Measurements from ENCODE around the gene SASS6.

GRCh38 chr1:100131623-100132022 lies 1.1 kb downstream of the SASS6 start:
- TF ChIP-seq CTCF (IDR thresholded peaks at IDR 0.05) (no peak), POLR2A (IDR thresholded peaks at IDR 0.05) (no peak)

Data from lower leg skin (tissue), 3 donors.